Breast epithelium (tissue), 3 donors: ENCODE measurements around the gene NFAT5.

Experiments
- POLR2A ChIP-seq: fragments of 450-650 bp; IDR thresholded peaks from one replicate; pipeline ENCODE4 v1.6.1; 2016; ENCODE audit warnings: antibody characterized with exemption, mild to moderate bottlenecking, moderate library complexity
- POLR2AphosphoS5 ChIP-seq, 3 donors: sonication (generic); formaldehyde crosslinking; IDR thresholded peaks; one replicate each; pipeline ENCODE4 v1.6.1; 2017; ENCODE audit warnings: antibody characterized with exemption in 3 of 3
- TF ChIP-seq, protein P1 (sequence below), 3 donors: fragments of 450-650 bp; IDR thresholded peaks; one replicate each; pipeline ENCODE4 v1.5.1; 2016 to 2017; ENCODE audit warnings: antibody characterized with exemption in 3 of 3, mild to moderate bottlenecking in 3 of 3, moderate library complexity in 3 of 3

DNA sequence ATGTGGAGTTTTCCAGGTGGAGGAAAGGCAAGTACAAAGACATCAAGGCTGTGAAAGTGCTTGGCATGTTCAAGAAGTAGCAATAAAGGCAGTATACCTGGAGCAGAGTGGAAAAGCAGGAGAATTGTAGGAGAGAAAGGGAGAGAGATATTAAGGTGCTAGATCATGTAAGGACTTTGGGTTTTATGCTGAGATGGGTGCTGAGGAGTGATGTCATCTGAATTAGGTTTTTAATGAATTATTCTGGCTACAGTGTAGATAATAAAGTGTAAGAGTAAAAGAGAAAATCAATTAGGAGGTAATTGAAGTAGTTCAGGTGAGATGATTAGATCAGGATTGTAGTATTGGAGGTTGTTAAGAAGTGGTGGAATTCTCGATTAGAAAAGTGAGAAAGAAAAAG is 34.0 kb downstream of the NFAT5 start:
- TF ChIP-seq, protein P1, sequence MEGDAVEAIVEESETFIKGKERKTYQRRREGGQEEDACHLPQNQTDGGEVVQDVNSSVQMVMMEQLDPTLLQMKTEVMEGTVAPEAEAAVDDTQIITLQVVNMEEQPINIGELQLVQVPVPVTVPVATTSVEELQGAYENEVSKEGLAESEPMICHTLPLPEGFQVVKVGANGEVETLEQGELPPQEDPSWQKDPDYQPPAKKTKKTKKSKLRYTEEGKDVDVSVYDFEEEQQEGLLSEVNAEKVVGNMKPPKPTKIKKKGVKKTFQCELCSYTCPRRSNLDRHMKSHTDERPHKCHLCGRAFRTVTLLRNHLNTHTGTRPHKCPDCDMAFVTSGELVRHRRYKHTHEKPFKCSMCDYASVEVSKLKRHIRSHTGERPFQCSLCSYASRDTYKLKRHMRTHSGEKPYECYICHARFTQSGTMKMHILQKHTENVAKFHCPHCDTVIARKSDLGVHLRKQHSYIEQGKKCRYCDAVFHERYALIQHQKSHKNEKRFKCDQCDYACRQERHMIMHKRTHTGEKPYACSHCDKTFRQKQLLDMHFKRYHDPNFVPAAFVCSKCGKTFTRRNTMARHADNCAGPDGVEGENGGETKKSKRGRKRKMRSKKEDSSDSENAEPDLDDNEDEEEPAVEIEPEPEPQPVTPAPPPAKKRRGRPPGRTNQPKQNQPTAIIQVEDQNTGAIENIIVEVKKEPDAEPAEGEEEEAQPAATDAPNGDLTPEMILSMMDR (IDR thresholded peaks at IDR 0.05) = no peak
- TF ChIP-seq POLR2A (no peak), POLR2AphosphoS5 (IDR thresholded peaks at IDR 0.05) (no peak)
